ENCODE measurements around the gene DIP2C.
"Not testable (repeated sequence)": the region's sequence is repeated elsewhere in the genome, so short reads cannot be mapped to it uniquely, and the experiment has no call there.

The DIP2C gene

DNA sequence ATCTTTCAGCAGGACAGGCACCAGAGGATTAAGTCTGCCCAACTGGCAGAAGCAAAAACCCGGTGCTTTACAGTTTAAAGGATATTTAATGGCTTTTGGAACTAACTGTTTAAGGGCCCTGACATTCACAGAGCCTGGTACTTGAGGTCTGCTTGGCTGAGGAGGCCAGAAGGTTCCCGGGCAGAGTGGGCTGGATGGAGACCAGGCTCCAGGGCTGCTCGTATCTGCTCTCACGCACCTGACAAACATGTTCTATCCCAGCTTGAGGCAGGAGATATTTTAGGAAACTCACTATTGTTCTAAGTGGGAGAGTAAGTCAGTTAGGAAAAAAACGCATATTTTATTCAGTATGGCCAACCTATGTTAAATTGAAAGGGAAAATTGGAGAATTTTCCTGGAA lies 410.8 kb downstream of the DIP2C start:
- no peak for DNase-seq (ENCODE audit: low read depth in 2 of 2)

DNA sequence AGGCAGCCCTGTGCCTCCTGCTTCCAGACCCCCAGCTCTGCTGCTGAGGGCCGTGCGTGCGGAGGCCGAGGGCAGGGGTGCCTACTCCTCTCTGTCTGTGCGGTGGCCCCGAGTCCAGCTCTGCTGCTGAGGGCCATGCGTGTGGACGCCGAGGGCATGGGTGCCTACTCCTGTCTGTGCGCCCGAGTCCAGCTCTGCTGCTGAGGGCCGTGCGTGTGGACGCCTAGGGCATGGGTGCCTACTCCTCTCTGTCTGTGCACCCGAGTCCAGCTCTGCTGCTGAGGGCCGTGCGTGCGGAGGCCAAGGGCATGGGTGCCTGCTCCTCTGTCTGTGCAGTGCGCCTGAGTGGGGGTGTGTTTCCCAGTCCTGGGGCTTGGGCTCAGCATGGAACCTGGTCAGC lies 411.5 kb downstream of the DIP2C start:
- no peak for DNase-seq (ENCODE audit: low read depth in 2 of 2)

DNA sequence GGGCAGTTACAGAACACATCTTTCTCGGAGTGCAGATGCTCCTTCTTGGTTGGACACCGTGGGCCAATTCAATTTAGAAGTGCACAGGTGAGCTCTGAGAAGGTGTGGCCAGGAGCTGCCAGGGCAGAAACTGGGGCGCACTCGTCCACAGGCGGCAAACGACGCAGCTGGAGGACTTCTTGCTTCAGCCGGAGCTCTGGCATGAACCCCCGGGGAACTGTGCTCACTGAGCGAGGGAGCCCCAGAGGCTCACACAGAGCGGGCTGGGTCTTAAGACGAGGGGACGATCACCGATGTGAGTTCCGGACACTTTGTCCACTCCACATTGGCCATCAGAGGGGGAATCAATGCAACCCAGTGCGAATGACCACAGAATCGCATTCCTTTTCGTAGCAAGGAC lies 413.8 kb downstream of the DIP2C start:
- DNase-seq (ENCODE audit: low read depth in 2 of 2): no peak

DNA sequence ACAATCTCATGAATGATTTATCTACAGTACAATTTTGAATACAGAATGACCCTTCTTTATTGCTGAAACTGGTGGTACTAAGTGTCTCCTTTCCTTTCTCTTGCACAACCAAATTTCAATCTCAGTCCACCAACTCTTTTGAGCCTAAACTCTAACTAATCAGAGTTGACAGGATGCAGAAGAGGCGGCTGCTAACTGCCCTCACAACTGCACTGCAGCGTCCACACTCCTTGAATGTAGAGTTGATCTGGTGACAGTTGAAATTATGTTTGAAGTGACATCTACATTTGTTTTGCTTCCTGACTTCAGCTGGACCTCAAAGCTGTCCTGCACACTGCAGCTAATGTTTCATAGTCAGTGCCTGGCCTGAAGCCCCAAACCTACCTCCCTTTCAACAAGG lies 414.6 kb downstream of the DIP2C start:
- no peak for DNase-seq (ENCODE audit: low read depth in 2 of 2)

DNA sequence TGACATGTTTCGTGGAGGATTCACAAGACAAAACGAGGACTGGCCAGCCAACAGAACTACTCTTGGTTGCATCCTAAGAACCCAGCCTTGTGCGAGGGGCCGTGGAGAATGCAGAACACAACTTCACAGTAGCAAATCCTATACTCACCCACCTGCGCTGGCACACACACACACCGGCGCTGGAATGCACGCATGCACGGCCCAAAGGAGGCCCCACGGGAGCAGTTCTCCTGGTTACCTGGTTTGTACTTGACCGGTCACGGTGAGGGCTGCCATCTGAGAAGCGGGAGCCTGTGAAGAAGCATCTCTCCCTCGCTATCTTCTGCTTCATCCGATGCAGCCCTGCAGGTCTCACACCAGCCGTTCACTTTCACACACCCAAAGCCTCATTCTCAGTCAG lies 416.4 kb downstream of the DIP2C start:
- DNase-seq (ENCODE audit: low read depth in 2 of 2): no peak

DNA sequence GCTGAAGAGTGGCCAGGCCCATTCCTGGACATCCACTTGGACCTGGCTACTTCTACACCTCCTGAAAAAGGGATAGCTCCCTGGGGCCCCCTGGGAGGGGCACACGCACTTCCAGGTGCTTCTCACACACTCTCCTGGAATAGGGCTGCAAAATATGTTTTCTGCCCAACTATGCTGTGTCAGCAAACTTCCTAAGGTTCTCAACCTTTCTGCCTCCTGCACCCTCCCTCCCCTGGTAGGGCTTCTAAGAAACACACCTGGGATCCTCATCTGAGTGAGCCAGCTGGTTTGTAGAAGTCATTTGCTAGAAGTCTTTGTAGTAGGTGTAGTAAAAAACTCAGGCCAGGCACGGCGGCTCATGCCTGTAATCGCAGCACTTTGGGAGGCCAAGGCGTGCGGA lies 417.7 kb downstream of the DIP2C start:
- no peak for DNase-seq (ENCODE audit: low read depth in 2 of 2)

DNA sequence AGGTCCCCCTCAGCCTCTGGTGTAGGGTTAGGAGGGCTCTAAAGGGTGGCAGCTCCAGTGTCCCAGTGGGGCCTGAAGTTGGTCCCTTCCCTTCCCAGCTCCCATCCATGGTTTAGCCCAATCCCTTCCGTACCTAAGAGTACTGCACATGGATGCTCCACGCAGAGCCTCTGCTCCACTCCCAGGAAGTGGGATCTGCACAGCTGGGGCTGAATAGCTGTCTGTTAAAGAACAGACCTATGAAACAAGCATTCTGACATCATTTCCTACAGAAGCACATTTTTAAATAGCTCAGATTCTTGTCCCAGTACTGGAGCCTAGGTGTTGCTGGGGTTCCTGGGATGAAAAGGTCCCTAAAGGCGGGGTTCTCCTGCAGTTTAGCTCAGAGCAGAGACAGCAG lies 418.3 kb downstream of the DIP2C start:
- no peak for DNase-seq (ENCODE audit: low read depth in 2 of 2)

DNA sequence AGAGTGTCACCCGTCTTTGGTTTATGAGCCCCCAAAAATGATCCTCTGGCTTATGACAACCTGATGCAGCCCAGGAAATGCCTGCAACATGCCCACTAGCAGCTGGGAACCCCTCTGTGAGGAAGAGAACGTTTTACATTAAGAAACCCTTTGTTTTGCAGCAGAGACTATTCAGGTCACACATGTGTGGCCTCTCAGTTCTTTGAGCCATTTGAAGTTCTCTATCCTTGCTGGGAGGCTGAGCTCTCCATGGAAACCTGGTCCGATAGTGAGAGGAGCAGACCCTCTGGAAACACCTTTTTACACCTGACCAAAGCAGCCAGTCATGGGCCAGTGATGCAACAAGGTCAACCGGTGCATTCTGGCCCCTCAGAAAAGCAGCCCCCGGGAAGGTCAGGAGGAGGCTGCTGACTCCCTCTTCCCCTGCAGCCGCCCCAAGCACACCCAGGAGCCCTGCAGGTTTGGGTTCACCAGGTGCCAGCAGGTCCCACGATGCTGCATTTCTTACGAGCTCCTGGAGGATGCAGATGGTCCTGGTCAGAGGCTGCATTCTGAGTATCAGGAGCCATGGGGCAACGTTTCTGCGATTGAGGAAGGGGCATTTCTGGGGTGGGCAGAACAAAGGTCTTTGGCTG lies 419.9 kb downstream of the DIP2C start:
- DNase-seq (ENCODE audit: low read depth in 2 of 2): no peak

DNA sequence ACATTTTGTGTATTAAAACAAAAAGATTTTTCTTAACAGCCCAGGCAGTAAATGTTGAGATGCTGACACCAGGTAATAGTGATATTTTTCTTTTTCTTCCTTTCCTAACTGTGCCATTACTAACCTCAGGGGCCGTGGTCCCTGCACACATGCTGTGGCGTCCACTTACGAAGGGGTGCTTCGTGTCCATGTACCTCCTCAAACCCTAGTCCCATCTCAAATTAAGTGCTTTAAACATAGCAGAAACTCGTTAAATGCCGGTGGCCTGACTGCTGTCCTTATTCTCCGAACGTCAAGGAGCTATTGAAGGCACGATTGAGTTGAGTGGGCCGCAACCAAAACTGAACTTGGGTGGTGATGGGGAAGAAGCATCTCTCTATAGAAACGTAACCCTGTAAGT lies 421.8 kb downstream of the DIP2C start:
- no peak for DNase-seq (ENCODE audit: low read depth in 2 of 2)

DNA sequence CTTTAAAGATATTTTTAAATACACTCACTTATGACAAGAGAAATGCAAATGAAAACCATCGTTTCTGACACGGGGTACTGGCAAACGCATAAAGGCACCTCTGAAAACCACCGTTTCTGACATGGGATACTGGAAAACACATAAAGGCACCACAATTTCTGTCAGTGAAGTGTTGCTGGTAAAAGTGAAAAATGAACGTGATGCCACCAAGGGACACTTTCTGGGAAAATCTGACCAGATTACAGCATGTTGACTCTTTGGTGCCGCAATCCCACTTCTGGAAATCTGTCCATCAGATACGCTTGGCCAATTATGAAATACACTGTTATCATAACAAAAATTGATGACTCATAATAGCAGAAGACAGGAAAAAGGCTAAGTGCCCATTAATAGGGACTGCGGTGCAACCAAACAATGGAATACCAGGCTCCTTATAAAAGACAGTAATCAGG lies 422.5 kb downstream of the DIP2C start:
- no peak for DNase-seq (ENCODE audit: low read depth in 2 of 2)

DNA sequence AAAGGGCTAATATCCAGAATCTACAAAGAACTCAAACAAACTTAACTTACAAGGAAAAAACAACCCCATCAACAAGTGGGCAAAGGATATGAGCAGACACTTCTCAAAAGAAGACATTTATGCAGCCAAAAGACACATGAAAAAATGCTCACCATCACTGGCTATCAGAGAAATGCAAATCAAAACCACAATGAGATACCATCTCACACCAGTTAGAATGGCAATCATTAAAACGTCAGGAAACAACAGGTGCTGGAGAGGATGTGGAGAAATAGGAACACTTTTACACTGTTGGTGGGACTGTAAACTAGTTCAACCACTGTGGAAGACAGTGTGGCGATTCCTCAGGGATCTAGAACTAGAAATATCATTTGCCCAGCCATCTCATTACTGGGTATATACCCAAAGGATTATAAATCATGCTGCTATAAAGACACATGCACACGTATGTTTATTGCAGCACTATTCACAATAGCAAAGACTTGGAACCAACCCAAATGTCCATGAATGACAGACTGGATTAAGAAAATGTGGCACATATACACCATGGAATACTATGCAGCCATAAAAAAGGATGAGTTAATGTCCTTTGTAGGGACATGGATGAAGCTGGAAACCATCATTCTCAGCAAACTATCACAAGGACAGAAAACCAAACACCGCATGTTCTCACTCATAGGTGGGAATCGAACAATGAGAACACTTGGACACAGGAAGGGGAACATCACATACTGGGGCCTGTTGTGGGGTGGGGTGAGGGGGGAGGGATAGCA lies 423.5 kb downstream of the DIP2C start:
- not testable (repeated sequence) for DNase-seq (ENCODE audit: low read depth in 2 of 2)

DNA sequence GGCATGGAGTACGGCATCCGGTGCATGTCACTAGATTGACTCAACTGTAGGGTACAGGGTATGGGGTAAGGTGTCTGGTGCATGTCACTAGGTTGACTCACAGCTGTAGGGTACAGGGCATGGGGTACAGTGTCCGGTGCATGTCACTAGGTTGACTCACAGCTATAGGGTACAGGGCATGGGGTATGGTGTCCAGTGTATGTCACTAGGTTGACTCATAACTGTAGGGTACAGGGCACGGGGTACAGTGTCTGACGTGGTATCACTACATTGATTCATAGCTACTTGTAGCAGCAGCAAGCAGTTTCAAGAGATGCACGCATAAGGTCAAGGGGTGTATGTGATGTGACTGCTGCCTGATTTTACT lies 424.4 kb downstream of the DIP2C start:
- DNase-seq (ENCODE audit: low read depth in 2 of 2): not testable (repeated sequence)

DNA sequence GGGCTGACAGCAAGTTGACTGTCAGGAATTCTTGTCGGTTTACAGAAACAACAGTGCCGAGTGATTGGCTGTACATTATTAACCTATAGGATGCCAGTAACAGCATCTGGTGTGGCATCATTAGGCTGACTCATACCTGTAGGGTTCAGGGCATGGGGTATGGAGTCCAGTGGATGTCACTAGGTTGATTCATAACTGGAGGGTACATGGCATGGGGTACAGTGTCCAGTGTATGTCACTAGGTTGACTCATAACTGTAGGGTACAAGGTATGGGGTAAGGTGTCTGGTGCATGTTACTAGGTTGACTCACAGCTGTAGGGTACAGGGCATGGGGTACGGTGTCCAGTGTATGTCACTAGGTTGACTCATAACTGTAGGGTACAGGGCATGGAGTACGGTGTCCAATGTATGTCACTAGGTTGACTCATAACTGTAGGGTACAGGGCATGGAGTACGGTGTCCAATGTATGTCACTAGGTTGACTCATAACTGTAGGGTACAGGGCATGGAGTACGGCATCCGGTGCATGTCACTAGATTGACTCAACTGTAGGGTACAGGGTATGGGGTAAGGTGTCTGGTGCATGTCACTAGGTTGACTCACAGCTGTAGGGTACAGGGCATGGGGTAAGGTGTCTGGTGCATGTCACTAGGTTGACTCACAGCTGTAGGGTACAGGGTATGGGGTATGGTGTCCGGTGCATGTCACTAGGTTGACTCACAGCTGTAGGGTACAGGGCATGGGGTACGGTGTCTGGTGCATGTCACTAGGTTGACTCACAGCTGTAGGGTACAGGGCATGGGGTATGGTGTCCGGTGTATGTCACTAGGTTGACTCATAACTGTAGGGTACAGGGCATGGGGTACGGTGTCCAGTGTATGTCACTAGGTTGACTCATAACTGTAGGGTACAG lies 425.1 kb downstream of the DIP2C start:
- not testable (repeated sequence) for DNase-seq (ENCODE audit: low read depth in 2 of 2)

DNA sequence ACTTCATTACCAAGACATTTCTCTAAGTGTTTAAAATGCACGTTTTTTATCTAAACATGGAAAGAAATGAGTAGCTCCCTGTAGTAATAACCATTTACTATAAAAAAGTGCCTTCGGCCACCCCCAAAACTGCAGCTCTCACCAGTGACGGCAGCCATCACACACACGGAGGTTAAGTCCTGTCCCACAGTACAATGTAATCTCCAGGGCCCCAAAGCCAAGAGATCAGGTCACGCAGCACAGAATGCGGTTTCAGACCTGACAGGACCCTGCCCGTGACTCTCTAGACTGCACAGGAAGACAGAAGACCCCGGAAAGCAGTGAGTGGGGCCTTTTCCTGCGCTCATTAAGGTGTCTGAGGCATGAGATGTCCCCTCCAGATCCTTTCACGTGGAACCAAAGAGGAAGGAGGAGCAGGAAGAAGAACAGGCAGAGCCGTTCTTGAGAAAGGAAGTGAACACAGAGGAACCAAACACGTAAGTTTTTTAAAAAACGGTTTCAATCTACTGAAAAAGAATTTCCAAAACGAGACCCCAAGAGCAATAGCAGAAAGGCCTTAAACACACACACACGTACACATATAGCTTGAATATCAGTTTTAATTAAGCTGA lies 428.5 kb downstream of the DIP2C start:
- no peak for DNase-seq (ENCODE audit: low read depth in 2 of 2)

DNA sequence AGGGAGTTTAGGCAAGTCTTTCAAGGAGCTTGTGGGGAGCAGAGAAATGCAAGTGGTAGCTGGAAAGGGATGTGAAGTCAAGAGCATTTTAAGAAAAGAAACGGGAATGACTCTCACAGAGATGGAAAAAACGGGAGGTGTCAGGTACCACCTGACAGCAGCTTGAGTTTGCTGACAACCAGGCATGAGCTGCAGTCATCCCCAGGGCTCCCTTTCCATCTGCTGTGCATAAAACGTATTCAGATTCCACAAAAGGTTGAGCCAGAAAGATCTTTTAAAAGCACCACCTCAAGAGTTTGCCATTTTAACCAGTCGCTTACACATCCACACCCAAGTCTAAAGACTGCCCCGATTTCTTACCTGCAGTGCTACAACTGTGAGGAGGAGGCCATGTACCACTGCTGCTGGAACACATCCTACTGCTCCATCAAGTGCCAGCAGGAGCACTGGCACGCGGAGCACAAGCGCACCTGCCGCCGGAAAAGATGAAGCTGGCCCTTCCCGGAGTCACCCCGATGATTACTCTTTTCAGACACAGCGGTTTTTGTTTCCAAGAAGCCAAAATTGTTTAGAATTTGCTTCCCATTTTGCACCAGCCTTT lies 437.4 kb downstream of the DIP2C start:
- no peak for DNase-seq (ENCODE audit: low read depth in 2 of 2)

DNA sequence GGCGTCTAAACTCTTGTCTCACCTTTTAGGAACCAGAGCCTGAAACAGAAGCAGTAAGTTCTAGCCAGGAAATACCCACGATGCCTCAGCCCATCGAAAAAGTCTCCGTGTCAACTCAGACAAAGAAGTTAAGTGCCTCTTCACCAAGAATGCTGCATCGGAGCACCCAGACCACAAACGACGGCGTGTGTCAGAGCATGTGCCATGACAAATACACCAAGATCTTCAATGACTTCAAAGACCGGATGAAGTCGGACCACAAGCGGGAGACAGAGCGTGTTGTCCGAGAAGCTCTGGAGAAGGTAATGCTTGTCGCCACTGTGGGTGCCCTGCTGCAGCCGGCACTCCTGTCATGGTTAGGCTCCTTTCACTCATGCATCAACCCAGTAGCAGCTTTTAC lies 441.2 kb downstream of the DIP2C start:
- no peak for DNase-seq (ENCODE audit: low read depth in 2 of 2)

DNA sequence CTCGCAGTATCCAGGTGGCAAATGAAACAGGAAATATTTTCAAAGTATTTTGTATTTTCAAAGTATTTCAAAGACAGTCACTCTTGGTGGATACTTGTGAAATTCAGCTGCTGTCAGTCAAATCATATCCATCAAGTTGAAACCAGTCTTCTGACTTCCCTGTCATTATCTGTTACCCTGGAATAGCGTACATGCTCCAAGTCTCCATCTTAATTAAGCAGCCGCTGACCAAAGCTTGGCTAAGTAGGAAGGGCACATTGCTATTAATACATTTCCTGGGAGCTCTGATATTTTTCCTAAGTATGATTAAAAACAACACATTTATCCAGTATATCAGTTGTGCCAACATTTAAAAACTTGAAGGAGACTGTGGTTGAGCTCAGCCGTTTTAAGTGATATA lies 442.0 kb downstream of the DIP2C start:
- no peak for DNase-seq (ENCODE audit: low read depth in 2 of 2)

DNA sequence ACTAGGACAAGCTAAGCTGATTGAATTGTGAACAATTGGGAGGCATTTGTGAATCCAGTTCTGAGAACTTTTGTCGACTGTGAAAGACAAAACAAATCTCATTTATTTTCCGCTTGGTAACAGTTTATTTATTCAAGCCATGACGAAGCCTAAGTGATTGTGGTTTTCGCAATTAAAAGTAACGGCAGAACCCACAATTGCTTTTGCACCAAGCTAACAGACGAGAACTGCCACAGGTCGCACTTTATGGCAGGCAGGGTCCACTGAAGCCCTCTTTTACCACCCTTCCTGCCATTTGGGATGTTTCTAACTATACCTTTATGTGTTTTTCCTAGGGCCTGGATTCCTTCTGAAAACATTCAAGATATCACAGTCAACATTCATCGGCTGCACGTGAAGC lies 443.0 kb downstream of the DIP2C start:
- DNase-seq (ENCODE audit: low read depth in 2 of 2): no peak

DNA sequence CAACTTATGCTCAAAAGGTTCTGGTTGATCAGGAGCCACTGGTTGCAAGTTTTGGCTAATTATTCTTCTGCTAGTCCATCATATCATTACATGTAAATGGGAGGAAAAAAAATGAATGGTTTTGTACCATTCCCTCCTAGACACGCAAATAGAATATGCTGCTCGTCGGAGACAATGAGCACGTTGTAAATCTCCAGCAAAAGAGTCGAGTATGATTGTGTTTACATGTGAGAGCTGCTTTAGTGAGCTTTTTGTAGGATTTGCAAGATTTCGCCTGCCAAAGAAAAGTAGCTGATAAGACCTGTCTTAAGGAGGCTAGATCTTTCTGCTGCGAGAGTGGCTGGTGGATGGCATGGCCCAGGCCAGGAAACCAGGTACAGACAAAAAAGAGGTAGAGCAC lies 445.2 kb downstream of the DIP2C start:
- no peak for DNase-seq (ENCODE audit: low read depth in 2 of 2)

DNA sequence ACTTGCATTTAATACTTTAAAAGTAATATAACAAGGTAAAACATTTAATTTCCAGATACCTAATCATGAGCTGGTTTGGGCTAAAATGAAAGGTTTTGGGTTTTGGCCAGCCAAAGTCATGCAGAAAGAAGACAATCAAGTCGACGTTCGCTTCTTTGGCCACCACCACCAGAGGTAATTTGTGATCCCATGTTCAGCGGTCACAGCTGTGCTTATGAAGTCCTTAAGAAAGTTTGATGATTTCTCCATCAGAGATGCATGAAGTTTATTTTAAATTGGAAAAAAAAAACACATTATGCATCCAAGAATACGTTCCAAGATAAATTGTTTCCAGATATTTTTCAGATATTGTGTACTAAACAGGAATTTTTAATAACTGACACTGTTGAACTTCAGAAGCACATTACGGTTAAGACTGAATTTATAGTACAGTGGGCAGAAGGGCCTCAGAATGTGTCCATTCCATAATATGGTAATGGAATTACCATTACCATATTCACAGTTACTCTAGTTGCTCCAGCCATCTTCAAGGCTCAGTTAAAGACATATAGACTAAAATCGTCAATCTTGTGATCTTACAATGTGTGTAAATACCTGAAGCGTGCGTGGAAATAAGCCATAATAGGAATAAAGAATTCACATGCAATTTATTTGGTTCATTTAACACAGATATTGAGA lies 447.4 kb downstream of the DIP2C start:
- DNase-seq (ENCODE audit: low read depth in 2 of 2): no peak

DNA sequence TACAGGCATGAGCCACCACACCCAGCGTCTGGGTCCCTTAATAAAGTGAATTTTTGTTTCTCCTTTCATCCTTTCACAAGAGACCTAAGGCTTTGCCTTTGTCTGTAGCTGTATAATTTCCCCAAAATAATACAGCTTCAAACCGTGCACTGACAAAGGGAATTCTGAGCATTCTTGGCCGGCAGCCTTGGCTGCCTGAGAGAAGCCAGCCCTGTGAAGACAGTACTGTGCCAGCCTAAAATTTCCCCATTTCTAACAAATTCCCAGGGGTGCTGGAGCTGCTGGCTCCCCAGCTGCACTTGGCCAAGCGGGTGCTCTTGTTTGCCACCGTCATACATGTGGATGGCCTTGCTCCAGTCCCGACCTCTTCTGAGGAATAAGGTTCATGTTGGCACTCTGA lies 448.0 kb downstream of the DIP2C start:
- no peak for DNase-seq (ENCODE audit: low read depth in 2 of 2)
